DMS153 treated with DMSO at 0.1 percent for 48 hours (cell line): ENCODE results near the gene MACROH2A1.

Experiments
- DNase-seq: peaks from one replicate; lab custom pipeline; 2025; ENCODE audit not compliant: unreplicated experiment; lab: John Stamatoyannopoulos, UW

MACROH2A1 gene

GRCh38 chr5:135294793-135295192, 104.2 kb downstream of the MACROH2A1 start:
- DNase-seq: no peak

GRCh38 chr5:135289651-135290050, 109.4 kb downstream of the MACROH2A1 start:
- DNase-seq: no peak

GRCh38 chr5:135287551-135287950, 111.5 kb downstream of the MACROH2A1 start:
- no peak for DNase-seq
